Omental fat pad (tissue), 4 donors: ENCODE results near the gene MRGPRD. TPM values are rescaled to one million over a fixed set of nuclear protein-coding genes. Genes with fewer than 3 reads are reported as not detected.
"Not testable (repeated sequence)": the region's sequence is repeated elsewhere in the genome, so short reads cannot be mapped to it uniquely, and the experiment has no call there.

Source experiments
- ATAC-seq: fragments of 150-250 bp; one replicate; pipeline ENCODE4 v1.9.1; 2016; ENCODE audit warnings: mild to moderate bottlenecking, moderate library complexity; ENCODE audit not compliant: low FRiP score
- DNase-seq: peaks from one replicate; pipeline ENCODE4 v3.0.0-alpha.2; 2019; ENCODE audit warnings: low spot score
- total RNA-seq, 4 donors: library from RNA; depleted of rRNA; stranded (reverse); fragments of >200 nt; gene quantifications; one replicate each; pipeline ENCODE4 v1.1.0, GENCODE V29; 2016
- TF ChIP-seq, protein P1 (sequence below), 3 donors: fragments of 450-650 bp; IDR thresholded peaks; one replicate each; pipeline ENCODE4 v1.5.1; 2016 to 2017; ENCODE audit warnings: antibody characterized with exemption in 3 of 3, mild to moderate bottlenecking in 3 of 3, moderate library complexity in 2 of 3

The MRGPRD gene
- total RNA-seq, 4 donors from 2014 or later, result not detected

DNA sequence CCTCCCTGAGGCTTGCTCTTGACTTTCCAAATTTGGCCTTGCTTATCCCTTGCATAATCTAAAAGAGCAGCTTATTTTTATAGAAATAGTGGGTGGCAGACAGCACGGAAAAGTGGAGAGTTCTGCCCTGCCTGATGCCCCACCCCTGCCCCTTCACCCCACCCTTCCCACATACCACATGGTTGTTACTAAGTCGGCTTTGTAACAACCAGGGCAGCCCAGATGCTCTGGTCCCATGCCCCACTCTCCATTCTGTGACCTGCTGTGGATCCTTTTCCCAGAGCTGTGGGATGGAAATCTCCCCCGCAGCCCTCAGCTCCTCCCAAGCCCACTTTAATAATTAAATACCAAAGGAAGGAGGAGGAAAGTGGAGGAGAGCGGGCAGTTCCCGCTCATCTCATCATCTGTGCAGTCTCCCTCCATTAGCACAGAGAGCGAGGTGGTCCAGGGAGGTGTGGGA lies 21.4 kb upstream of the MRGPRD start:
- ATAC-seq (peak; percentile 26), DNase-seq (peak; percentile 22)
- TF ChIP-seq, protein P1, sequence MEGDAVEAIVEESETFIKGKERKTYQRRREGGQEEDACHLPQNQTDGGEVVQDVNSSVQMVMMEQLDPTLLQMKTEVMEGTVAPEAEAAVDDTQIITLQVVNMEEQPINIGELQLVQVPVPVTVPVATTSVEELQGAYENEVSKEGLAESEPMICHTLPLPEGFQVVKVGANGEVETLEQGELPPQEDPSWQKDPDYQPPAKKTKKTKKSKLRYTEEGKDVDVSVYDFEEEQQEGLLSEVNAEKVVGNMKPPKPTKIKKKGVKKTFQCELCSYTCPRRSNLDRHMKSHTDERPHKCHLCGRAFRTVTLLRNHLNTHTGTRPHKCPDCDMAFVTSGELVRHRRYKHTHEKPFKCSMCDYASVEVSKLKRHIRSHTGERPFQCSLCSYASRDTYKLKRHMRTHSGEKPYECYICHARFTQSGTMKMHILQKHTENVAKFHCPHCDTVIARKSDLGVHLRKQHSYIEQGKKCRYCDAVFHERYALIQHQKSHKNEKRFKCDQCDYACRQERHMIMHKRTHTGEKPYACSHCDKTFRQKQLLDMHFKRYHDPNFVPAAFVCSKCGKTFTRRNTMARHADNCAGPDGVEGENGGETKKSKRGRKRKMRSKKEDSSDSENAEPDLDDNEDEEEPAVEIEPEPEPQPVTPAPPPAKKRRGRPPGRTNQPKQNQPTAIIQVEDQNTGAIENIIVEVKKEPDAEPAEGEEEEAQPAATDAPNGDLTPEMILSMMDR (IDR thresholded peaks at IDR 0.05), result no peak

DNA sequence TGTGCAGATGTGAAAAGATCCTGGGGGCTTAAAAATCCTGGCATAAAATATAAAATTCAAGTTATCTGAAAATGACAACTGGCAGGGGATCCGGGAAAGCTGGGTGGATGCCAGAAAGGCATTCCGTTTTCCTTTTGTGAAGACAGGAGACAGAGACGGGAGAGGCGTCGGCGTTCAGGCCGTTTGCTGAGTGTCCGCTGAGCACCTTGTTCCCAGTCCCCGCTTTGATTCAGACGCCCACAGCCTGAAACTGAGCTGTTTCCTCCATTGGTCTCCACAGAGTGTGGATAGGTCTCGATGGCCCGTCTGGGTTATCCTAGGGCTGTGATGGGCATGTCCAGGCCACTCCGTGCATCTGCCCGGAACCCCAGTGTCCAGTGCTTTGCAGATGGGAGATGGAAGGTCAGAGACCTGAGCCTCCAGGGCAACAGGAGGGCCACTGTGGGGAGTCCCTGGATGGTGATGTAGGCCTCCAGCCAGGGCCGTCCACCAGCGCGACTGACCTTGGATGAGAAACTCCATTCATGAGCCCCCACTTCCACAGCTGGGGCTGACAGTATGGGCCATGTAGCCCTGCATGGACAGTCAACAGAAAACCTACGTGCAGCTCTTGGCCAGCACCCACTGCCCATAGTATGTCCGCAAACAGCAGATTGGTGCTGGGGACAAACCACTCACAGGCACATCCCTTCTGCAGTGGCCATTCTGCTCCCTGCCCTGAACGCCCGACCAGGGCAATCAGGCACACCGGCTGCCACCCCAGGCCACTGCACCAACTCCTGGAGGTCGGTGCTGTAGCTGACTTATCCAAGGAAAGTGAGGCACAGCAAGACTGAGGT lies 20.7 kb upstream of the MRGPRD start:
- DNase-seq (peak; percentile 21), ATAC-seq (no peak)
- TF ChIP-seq, protein P1 (IDR thresholded peaks at IDR 0.05), result no peak

DNA sequence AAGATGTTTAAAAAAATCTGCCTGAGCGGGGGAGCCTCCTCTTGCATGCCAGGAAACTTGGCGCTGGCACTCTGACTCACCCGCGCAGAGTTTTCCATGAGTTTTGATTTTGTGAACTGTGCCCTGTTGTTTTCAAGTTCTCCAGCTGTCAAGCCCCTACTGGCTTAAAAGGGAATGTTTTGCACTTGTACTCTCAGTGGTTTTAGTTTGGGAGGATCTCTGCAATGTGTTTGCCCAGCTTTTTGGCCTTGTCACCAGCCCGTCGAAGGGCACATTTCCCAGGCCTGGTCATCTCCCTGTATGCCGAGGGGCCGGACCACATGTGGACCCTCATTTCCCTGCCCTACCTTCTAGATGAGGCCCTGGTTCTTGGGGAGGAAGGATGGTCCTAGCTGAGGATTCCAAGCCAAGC lies 20.1 kb upstream of the MRGPRD start:
- TF ChIP-seq, protein P1 (IDR thresholded peaks at IDR 0.05), result peak in 1 of 3 donors; percentile 12
- no peak for DNase-seq

DNA sequence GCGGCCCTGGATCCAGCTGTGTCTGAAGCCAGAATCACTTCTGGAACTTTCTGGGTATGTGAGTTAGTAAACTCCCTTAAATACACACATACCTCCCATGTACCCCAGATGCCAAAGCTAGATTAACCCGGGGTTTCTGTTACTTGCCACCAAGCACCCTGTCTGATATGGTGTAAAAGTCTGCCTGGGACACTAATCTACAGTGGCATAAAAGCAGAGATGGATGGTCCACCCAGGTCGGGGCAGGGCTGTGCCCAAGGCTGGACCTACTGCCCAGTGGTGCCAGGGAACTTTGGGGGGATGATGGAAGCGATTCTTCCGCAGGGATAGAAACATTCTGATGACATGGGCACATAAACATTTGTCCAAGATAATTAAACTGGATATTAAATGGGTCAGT lies 19.6 kb upstream of the MRGPRD start:
- ATAC-seq (peak; percentile 37), DNase-seq (no peak)
- TF ChIP-seq, protein P1 (IDR thresholded peaks at IDR 0.05), result no peak

More for the DNA sequence above, 20.1 kb upstream of the MRGPRD start:
- ATAC-seq, result peak; percentile 73

DNA sequence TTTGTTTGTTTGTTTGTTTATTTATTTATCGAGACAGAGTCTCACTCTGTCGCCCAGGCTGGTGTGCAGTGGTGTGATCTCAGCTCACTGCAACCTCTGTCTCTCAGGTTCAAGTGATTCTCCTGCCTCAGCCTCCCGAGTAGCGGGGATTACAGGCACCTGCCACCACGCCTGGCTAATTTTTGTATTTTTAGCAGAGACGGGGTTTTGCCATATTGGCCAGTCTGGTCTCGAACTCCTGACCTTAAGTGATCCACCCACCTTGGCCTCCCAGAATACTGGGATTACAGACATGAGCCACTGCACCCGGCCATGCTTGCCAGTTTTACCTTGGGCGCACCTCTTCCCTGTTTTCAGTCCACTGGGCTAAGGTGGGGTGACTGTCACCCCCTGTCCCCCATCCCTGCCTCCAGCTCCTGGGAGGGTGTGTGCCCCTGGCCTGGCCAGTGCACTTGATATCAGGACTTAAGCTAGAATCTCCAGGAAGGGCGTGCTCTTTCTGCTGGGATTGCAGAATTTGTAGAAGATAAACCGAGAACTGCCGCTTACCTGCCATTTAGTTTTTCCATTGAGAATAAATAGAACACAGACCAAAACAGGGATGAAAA lies 19.1 kb upstream of the MRGPRD start:
- DNase-seq, result not testable (repeated sequence)

DNA sequence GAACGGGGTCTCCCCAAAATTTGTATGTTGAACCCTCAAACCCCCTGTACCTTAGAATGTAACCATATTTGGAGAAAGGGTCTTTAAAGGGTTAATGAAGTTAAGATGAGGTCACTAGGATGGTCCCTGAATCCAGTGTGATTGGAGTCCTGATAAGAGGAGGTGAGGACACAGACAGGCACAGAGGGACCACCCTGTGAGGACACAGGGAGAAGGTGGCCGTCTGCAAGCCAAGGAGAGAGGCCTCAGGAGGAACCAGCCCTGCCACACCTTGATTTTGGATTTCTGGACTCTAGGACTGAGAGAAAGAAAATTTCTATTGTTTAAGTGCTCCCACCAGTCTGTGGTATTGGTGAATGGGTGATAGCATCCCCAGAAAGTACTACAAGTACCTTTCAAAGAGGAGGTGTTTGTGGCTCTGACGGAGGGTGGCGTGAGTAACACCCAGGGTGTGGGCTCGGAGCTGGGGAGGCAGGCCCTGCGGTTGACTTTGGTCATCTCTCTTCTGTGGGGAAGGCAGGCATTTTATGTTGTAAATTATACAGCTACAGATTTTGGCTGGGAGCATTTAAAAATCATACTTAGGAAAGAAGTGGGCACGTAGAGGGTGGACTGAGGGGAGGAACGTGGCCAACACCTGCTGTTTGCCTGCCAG lies 18.4 kb upstream of the MRGPRD start:
- TF ChIP-seq, protein P1 (IDR thresholded peaks at IDR 0.05), result no peak
- DNase-seq, result peak; percentile 18
- ATAC-seq, result no peak

More for the DNA sequence above, 19.1 kb upstream of the MRGPRD start:
- not testable (repeated sequence) for ATAC-seq

DNA sequence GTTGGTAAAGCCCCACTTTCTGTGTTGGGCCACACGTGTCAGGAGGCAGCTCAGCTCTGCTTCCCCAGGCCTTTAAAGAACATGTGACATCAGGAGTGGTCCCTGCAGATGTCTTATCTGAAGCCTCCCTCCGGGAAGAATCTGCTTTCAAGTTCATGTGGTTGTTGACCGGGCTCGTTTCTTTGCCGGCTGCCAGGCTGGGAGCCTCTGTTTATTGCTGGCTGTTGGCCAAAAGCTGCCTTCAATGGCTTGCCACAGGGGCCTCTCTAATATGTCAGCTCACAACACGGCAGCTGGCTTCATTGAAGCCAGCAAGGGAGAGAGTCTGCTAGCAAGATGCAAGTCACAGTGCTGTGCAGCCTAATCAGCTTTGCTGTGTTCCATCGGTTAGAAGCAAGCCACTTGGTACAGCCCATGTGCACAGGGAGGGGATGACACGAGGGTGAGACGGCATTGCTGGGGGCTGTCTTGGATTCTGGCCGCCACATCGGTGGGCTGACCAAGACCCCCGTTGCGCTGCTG lies 17.7 kb upstream of the MRGPRD start:
- DNase-seq, result peak; percentile 15
- ATAC-seq, result no peak
- TF ChIP-seq, protein P1 (IDR thresholded peaks at IDR 0.05), result no peak
